ENCODE data around the gene NLRP12.
"Not testable (repeated sequence)": the region's sequence is repeated elsewhere in the genome, so short reads cannot be mapped to it uniquely, and the experiment has no call there.

Gene NLRP12

GRCh38 chr19:53824134-53824611, at the start of gene NLRP12:
Gene NLRP12, minus strand, starts transcription at chr19:53824314. Its CDS starts 140 bp downstream, at chr19:53824174.
- no peaks in the 10 kb centered on the region for H3K27me3 ChIP-seq (ENCODE audit: insufficient read depth, low read depth, severe bottlenecking)
- no peaks in the 10 kb centered on the region for H3K9me3 ChIP-seq (ENCODE audit: severe bottlenecking)
- no peaks in the 10 kb centered on the region for H3K36me3 ChIP-seq
- no peak for TF ChIP-seq CTCF (IDR thresholded peaks at IDR 0.05; ENCODE audit: low read depth, low read length)
- H3K27ac ChIP-seq: no peak within 1 kb of the TSS
- H3K4me3 ChIP-seq (ENCODE audit: low read depth, low read length): no peak within 1 kb of the TSS
- DNase-seq: no peak

- H3K4me3 ChIP-seq (ENCODE audit: low read depth, low read length): no peak overlapping the region
- H3K27me3 ChIP-seq (ENCODE audit: insufficient read depth, low read depth, severe bottlenecking): no peaks in the 10 kb centered on the region
- no peak for TF ChIP-seq CTCF (IDR thresholded peaks at IDR 0.05; ENCODE audit: low read depth, low read length)
- no peak for DNase-seq
- H3K9me3 ChIP-seq (ENCODE audit: severe bottlenecking): no peaks in the 10 kb centered on the region
- H3K27ac ChIP-seq: no peak overlapping the region
- peaks cover 8% of the 10 kb centered on the region for H3K36me3 ChIP-seq
Measured at GRCh38 chr19:53872762-53873161, 48.6 kb upstream of the NLRP12 start.

GRCh38 chr19:53871454-53871853, 47.3 kb upstream of the NLRP12 start:
- Histone ChIP-seq H3K9me3 (ENCODE audit: severe bottlenecking) (no peaks in the 10 kb centered on the region), H3K27ac (no peak overlapping the region), H3K4me3 (ENCODE audit: low read depth, low read length) (no peak overlapping the region), H3K36me3 (peaks cover 8% of the 10 kb centered on the region), H3K27me3 (ENCODE audit: insufficient read depth, low read depth, severe bottlenecking) (no peaks in the 10 kb centered on the region)
- TF ChIP-seq CTCF (IDR thresholded peaks at IDR 0.05; ENCODE audit: low read depth, low read length): no peak
- DNase-seq: no peak

GRCh38 chr19:53870485-53870844, 46.4 kb upstream of the NLRP12 start:
- Histone ChIP-seq H3K36me3 (peaks cover 8% of the 10 kb centered on the region), H3K9me3 (ENCODE audit: severe bottlenecking) (no peaks in the 10 kb centered on the region), H3K4me3 (ENCODE audit: low read depth, low read length) (peak overlapping the region; percentile 66), H3K27me3 (ENCODE audit: insufficient read depth, low read depth, severe bottlenecking) (no peaks in the 10 kb centered on the region), H3K27ac (peak overlapping the region; percentile 54)
- TF ChIP-seq CTCF (IDR thresholded peaks at IDR 0.05; ENCODE audit: low read depth, low read length): no peak
- DNase-seq: no peak

GRCh38 chr19:53869805-53870484, 45.8 kb upstream of the NLRP12 start:
- not testable (repeated sequence) for H3K36me3 ChIP-seq; H3K27me3 ChIP-seq (ENCODE audit: insufficient read depth, low read depth, severe bottlenecking); H3K9me3 ChIP-seq (ENCODE audit: severe bottlenecking); DNase-seq
- Histone ChIP-seq H3K4me3 (ENCODE audit: low read depth, low read length) (peak overlapping the region; percentile 66), H3K27ac (peak overlapping the region; percentile 75)

GRCh38 chr19:53868892-53869804, 45.0 kb upstream of the NLRP12 start:
- Histone ChIP-seq H3K9me3 (ENCODE audit: severe bottlenecking) (no peaks in the 10 kb centered on the region), H3K36me3 (peaks cover 4% of the 10 kb centered on the region), H3K4me3 (ENCODE audit: low read depth, low read length) (peak overlapping the region; percentile 66), H3K27me3 (ENCODE audit: insufficient read depth, low read depth, severe bottlenecking) (no peaks in the 10 kb centered on the region), H3K27ac (peak overlapping the region; percentile 75)
- TF ChIP-seq CTCF (IDR thresholded peaks at IDR 0.05; ENCODE audit: low read depth, low read length): no peak
- peak; percentile 91 for DNase-seq
